SK-N-SH treated with all-trans-retinoic acid at 6 μM for 48 hours (cell line): ENCODE results near the gene CCDC171.

Experiments used
- ATAC-seq: fragments of 200-7000 bp; cut with Tn5 transposase; 3 replicates; pipeline ENCODE4 v1.9.1; 2020; ENCODE audit warnings: mild to moderate bottlenecking, moderate library complexity
- ARNTL ChIP-seq: fragments of 450-650 bp; formaldehyde crosslinking; IDR thresholded peaks from 2 replicates; pipeline ENCODE4 v1.5.0; 2020; ENCODE audit warnings: low read depth, mild to moderate bottlenecking, moderate library complexity, borderline replicate concordance
- BACH2 ChIP-seq: fragments of 250-450 bp; sonication (Bioruptor Pico); IDR thresholded peaks from 2 replicates; pipeline ENCODE4 v1.9.0; 2021; ENCODE audit warnings: mild to moderate bottlenecking, borderline replicate concordance
- CREB5 ChIP-seq: fragments of 250-450 bp; sonication (Bioruptor Pico); IDR thresholded peaks from 2 replicates; pipeline ENCODE4 v1.5.1; 2020; ENCODE audit warnings: low read depth, mild to moderate bottlenecking, moderate library complexity
- ESRRG ChIP-seq: fragments of 250-450 bp; sonication (Bioruptor Pico); IDR thresholded peaks from 2 replicates; pipeline ENCODE4 v1.6.1; 2021; ENCODE audit warnings: mild to moderate bottlenecking
- GLIS3 ChIP-seq: fragments of 250-450 bp; sonication (Bioruptor Pico); IDR thresholded peaks from 2 replicates; pipeline ENCODE4 v1.5.0; 2020; ENCODE audit warnings: mild to moderate bottlenecking, moderate library complexity
- ISL1 ChIP-seq: fragments of 250-450 bp; sonication (Bioruptor Pico); IDR thresholded peaks from 2 replicates; pipeline ENCODE4 v2.1.2; 2022; ENCODE audit warnings: mild to moderate bottlenecking, moderate library complexity
- OSR1 ChIP-seq: fragments of 250-450 bp; sonication (Bioruptor Pico); IDR thresholded peaks from 2 replicates; pipeline ENCODE4 v1.8.0; 2022; ENCODE audit warnings: moderate library complexity, mild to moderate bottlenecking, inconsistent platforms
- PATZ1 ChIP-seq: fragments of 250-450 bp; sonication (Bioruptor Pico); IDR thresholded peaks from 2 replicates; pipeline ENCODE4 v1.8.0; 2020; ENCODE audit warnings: mild to moderate bottlenecking, moderate library complexity, borderline replicate concordance
- POU6F1 ChIP-seq: fragments of 250-450 bp; sonication (Bioruptor Pico); IDR thresholded peaks from 2 replicates; pipeline ENCODE4 v1.8.0; 2021; ENCODE audit warnings: low read depth, mild to moderate bottlenecking, moderate library complexity, borderline replicate concordance
- PPARA ChIP-seq: fragments of 250-450 bp; sonication (Bioruptor Pico); IDR thresholded peaks from 2 replicates; pipeline ENCODE4 v1.5.0; 2020; ENCODE audit warnings: mild to moderate bottlenecking, borderline replicate concordance
- RARB ChIP-seq: fragments of 250-450 bp; sonication (Bioruptor Pico); IDR thresholded peaks from 2 replicates; pipeline ENCODE4 v1.8.0; 2021; ENCODE audit warnings: mild to moderate bottlenecking, moderate library complexity
- SNAI2 ChIP-seq: fragments of 250-450 bp; sonication (Bioruptor Pico); IDR thresholded peaks from 2 replicates; pipeline ENCODE4 v1.5.0; 2020; ENCODE audit warnings: mild to moderate bottlenecking, moderate library complexity
- TOX ChIP-seq: fragments of 250-450 bp; sonication (Bioruptor Pico); IDR thresholded peaks from 2 replicates; pipeline ENCODE4 v1.8.0; 2021; ENCODE audit warnings: mild to moderate bottlenecking, moderate library complexity, borderline replicate concordance
- TSHZ2 ChIP-seq: fragments of 250-450 bp; sonication (Bioruptor Pico); IDR thresholded peaks from 2 replicates; pipeline ENCODE4 v1.5.0; 2020; ENCODE audit warnings: mild to moderate bottlenecking, moderate library complexity
- ZC3H10 ChIP-seq: fragments of 250-450 bp; sonication (Bioruptor Pico); IDR thresholded peaks from 2 replicates; pipeline ENCODE4 v1.5.1; 2021; ENCODE audit warnings: mild to moderate bottlenecking, moderate library complexity
- ZFP3 ChIP-seq: fragments of 250-450 bp; sonication (Bioruptor Pico); IDR thresholded peaks from 2 replicates; pipeline ENCODE4 v1.5.0; 2020; ENCODE audit warnings: mild to moderate bottlenecking, moderate library complexity
- ZFP30 ChIP-seq: fragments of 450-650 bp; formaldehyde crosslinking; IDR thresholded peaks from 2 replicates; pipeline ENCODE4 v1.5.0; 2022; ENCODE audit warnings: mild to moderate bottlenecking, moderate library complexity
- ZNF565 ChIP-seq: fragments of 450-650 bp; formaldehyde crosslinking; conservative IDR thresholded peaks from 2 replicates; pipeline ENCODE4 v1.5.0; 2020; ENCODE audit warnings: low read depth, mild to moderate bottlenecking, moderate library complexity
- ZNF8 ChIP-seq: fragments of 450-650 bp; formaldehyde crosslinking; IDR thresholded peaks from 2 replicates; pipeline ENCODE4 v1.5.0; 2020; ENCODE audit warnings: mild to moderate bottlenecking, moderate library complexity

CCDC171 gene

GRCh38 chr9:15761551-15761950, 208.7 kb downstream of the CCDC171 start (continued):
- TF ChIP-seq POU6F1 (CRISPR knock-in tag) = no peak
- no peak for TF ChIP-seq ISL1
- TF ChIP-seq, all 23 proteins: peak for 0

GRCh38 chr9:15763371-15763770, 210.5 kb downstream of the CCDC171 start:
- TF ChIP-seq TOX (CRISPR knock-in tag) (no peak), ARNTL (CRISPR knock-in tag) (no peak), ZFP3 (CRISPR knock-in tag) (no peak), PPARA (no peak), ZC3H10 (CRISPR knock-in tag) (no peak), CREB5 (CRISPR knock-in tag) (no peak), POU6F1 (CRISPR knock-in tag) (no peak), BACH2 (no peak)
- no peak for ATAC-seq

GRCh38 chr9:15764131-15764530, 211.3 kb downstream of the CCDC171 start:
- ATAC-seq = no peak

More at GRCh38 chr9:15764131-15764530, 211.3 kb downstream of the CCDC171 start:
- no peak for TF ChIP-seq ZFP30 (CRISPR knock-in tag)
- no peak for TF ChIP-seq OSR1 (CRISPR knock-in tag)
- no peak for TF ChIP-seq POU6F1 (CRISPR knock-in tag)
- no peak for TF ChIP-seq PPARA
- TF ChIP-seq TSHZ2 (CRISPR knock-in tag) = no peak
- no peak for TF ChIP-seq CREB5 (CRISPR knock-in tag)
- TF ChIP-seq RARB (CRISPR knock-in tag) = no peak
- TF ChIP-seq ZFP3 (CRISPR knock-in tag) = no peak
- TF ChIP-seq TOX (CRISPR knock-in tag) = no peak
- TF ChIP-seq ESRRG (CRISPR knock-in tag) = no peak
- no peak for TF ChIP-seq GLIS3
- no peak for TF ChIP-seq ZNF8
- TF ChIP-seq ZNF565 (CRISPR knock-in tag) = no peak
- no peak for TF ChIP-seq ISL1
- TF ChIP-seq BACH2 = no peak
- TF ChIP-seq PATZ1 (CRISPR knock-in tag) = no peak
- TF ChIP-seq ARNTL (CRISPR knock-in tag) = no peak
- TF ChIP-seq SNAI2 = no peak
